Ectodermal cell (in vitro differentiated cells): Measurements from ENCODE around the gene MYBL2.

Source experiments
- H3K27ac ChIP-seq: 2 replicates; pipeline ENCODE4 v1.7.0; 2013; ENCODE audit warnings: mild to moderate bottlenecking, low read depth, low read length; ENCODE audit not compliant: insufficient read depth, poor library complexity, severe bottlenecking
- H3K27me3 ChIP-seq: 2 replicates; pipeline ENCODE4 v1.7.0; 2013; ENCODE audit warnings: mild to moderate bottlenecking, low read length; ENCODE audit not compliant: insufficient read depth, control insufficient read depth, poor library complexity, severe bottlenecking
- H3K36me3 ChIP-seq: one replicate; pipeline ENCODE4 v1.7.0; 2013; ENCODE audit warnings: low read length; ENCODE audit not compliant: control insufficient read depth, insufficient read depth
- H3K4me1 ChIP-seq: one replicate; pipeline ENCODE4 v1.7.0; 2013; ENCODE audit warnings: low read length; ENCODE audit not compliant: control insufficient read depth, insufficient read depth
- H3K4me3 ChIP-seq: 2 replicates; pipeline ENCODE4 v1.7.0; 2013; ENCODE audit warnings: low read depth, low read length, control low read depth; ENCODE audit not compliant: insufficient read depth
- H3K9me3 ChIP-seq: 2 replicates; pipeline ENCODE4 v1.7.0; 2013; ENCODE audit warnings: mild to moderate bottlenecking, low read length, moderate library complexity; ENCODE audit not compliant: control insufficient read depth
- WGBS, 2 experiments: methylation state at CpG; one replicate each; pipeline ENCODE4 v1.1.7; 2013; ENCODE audit warnings: missing lambda C conversion rate in 2 of 2; 5-methylcytosine and 5-hydroxymethylcytosine counted together

Gene MYBL2

DNA sequence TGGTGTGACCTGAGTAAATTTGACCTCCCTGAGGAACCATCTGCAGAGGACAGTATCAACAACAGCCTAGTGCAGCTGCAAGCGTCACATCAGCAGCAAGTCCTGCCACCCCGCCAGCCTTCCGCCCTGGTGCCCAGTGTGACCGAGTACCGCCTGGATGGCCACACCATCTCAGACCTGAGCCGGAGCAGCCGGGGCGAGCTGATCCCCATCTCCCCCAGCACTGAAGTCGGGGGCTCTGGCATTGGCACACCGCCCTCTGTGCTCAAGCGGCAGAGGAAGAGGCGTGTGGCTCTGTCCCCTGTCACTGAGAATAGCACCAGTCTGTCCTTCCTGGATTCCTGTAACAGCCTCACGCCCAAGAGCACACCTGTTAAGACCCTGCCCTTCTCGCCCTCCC is 35.6 kb downstream of the MYBL2 start:
- no peaks in the 10 kb centered on the region for H3K27me3 ChIP-seq
- no peaks in the 10 kb centered on the region for H3K9me3 ChIP-seq
- WGBS, 2 experiments = 95 to 96% methylated on average over 14 of the region's 14 CpGs
- H3K4me3 ChIP-seq = no peak overlapping the region
- H3K36me3 ChIP-seq = peaks cover 21% of the 10 kb centered on the region
- H3K4me1 ChIP-seq = no peaks in the 10 kb centered on the region
- H3K27ac ChIP-seq = no peak overlapping the region

DNA sequence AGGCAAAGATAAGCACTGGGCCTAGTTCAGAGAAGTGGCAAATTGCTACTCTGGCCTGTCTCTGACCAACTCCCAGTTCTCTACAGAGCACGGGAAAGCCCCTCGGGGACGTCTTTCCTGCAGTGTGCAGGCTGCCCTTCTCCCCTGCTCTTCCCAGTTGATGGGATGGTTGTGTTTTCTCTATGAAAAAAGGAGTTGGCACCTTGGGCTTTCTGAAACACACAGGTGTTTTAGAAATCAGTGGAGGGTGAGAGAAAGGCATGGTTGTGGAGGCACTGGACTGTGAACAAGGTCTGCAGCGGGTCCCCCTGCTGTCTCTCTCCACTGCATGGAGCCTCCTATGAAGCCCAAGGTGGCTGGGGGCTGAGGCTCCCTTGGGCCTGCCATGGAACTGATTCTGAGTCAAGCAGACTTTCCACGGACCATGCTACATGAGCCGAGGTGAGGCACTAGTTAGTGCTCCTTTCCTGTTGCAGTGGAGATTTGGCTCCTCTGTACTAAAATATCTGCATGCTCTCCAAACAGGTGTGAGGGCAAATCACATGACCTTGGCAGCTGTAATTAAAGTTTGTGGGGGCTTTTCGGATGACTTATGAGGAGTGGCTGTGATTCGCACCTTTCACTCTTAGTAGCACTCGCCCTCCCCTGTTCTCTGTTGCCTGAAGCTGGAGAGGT is 43.6 kb downstream of the MYBL2 start:
- 94 to 95% methylated on average over 9 of the region's 9 CpGs for WGBS, 2 experiments
- Histone ChIP-seq H3K27ac (no peak overlapping the region), H3K27me3 (no peaks in the 10 kb centered on the region), H3K4me3 (no peak overlapping the region), H3K9me3 (no peaks in the 10 kb centered on the region), H3K4me1 (no peaks in the 10 kb centered on the region), H3K36me3 (peaks cover 22% of the 10 kb centered on the region)

DNA sequence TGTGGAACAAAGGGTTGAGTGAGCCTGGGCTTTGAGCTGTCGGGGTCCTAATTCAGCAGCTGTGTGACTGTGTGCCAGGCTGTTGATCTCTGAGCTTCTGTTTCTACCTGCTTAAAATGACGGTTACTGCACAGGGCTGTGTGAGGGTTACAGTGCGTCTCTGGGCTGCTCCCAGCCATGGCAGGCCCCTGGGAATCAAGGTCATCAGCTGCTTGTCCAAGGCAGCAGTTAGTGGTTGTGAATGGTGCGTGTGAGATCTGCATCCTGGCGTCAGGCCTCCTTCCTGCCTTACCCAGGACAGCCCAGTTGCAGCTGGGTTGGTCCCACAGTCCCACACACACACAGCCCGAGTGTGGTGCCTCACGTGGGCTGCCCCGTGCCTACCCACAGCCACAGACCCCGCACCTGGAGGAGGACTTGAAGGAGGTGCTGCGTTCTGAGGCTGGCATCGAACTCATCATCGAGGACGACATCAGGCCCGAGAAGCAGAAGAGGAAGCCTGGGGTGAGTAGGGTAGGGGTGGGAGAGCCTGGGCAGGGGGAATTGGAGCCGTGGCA is 44.3 kb downstream of the MYBL2 start:
- H3K36me3 ChIP-seq = peaks cover 22% of the 10 kb centered on the region
- H3K27ac ChIP-seq = no peak overlapping the region
- H3K4me1 ChIP-seq = no peaks in the 10 kb centered on the region
- no peaks in the 10 kb centered on the region for H3K9me3 ChIP-seq
- H3K27me3 ChIP-seq = no peaks in the 10 kb centered on the region
- H3K4me3 ChIP-seq = no peak overlapping the region
- WGBS, 2 experiments = 95 to 96% methylated on average over 15 of the region's 15 CpGs

- 92 to 96% methylated on average over 9 of the region's 9 CpGs for WGBS, 2 experiments
- Histone ChIP-seq H3K9me3 (no peaks in the 10 kb centered on the region), H3K4me3 (no peak overlapping the region), H3K36me3 (peaks cover 13% of the 10 kb centered on the region), H3K4me1 (no peaks in the 10 kb centered on the region), H3K27me3 (no peaks in the 10 kb centered on the region), H3K27ac (no peak overlapping the region)
Measured at GRCh38 chr20:43715044-43715443, 48.1 kb downstream of the MYBL2 start.

DNA sequence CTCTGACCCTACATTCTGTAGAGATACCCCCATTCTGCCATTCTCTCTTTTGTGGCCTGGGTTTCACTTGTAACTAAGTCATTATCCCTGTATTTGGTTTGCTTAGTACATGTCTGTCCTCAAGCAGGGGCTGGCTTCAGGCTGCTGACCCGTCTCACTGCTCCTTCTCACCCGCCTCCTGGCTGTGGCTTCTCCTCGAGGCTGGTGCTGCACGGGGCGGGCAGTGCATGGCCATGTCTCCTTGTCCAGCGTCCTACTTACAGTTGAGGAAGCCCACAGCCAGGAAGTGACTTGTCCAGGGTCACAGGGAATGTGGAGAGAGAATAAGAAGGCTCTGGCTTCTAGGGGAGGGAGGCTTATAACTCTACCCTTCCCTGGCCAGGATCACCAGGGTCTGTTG is 48.6 kb downstream of the MYBL2 start:
- Histone ChIP-seq H3K27ac (no peak overlapping the region), H3K4me1 (no peaks in the 10 kb centered on the region), H3K27me3 (no peaks in the 10 kb centered on the region), H3K4me3 (no peak overlapping the region), H3K9me3 (no peaks in the 10 kb centered on the region), H3K36me3 (peaks cover 13% of the 10 kb centered on the region)
- 95 to 96% methylated on average over 6 of the region's 6 CpGs for WGBS, 2 experiments

DNA sequence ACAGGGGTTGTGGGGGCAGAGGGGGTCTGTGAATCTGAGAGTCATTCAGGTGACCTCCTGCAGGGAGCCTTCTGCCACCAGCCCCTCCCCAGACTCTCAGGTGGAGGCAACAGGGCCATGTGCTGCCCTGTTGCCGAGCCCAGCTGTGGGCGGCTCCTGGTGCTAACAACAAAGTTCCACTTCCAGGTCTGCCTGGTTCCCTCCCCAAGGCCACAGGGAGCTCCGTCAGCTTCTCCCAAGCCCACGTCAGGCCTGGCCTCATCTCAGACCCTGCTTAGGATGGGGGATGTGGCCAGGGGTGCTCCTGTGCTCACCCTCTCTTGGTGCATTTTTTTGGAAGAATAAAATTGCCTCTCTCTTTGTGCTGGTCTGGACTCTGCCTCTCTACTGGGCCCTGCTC is 49.2 kb downstream of the MYBL2 start:
- no peak overlapping the region for H3K4me3 ChIP-seq
- peaks cover 9% of the 10 kb centered on the region for H3K36me3 ChIP-seq
- WGBS, 2 experiments = 91 to 93% methylated on average over 4 of the region's 4 CpGs
- H3K27me3 ChIP-seq = no peaks in the 10 kb centered on the region
- no peak overlapping the region for H3K27ac ChIP-seq
- H3K4me1 ChIP-seq = no peaks in the 10 kb centered on the region
- no peaks in the 10 kb centered on the region for H3K9me3 ChIP-seq

- Histone ChIP-seq H3K27me3 (no peaks in the 10 kb centered on the region), H3K9me3 (no peaks in the 10 kb centered on the region), H3K27ac (no peak overlapping the region), H3K4me3 (no peak overlapping the region), H3K36me3 (peaks cover 9% of the 10 kb centered on the region), H3K4me1 (no peaks in the 10 kb centered on the region)
- 94% methylated on average over 12 of the region's 12 CpGs for WGBS, 2 experiments
Measured at GRCh38 chr20:43716757-43717615, 50.1 kb downstream of the MYBL2 start.

DNA sequence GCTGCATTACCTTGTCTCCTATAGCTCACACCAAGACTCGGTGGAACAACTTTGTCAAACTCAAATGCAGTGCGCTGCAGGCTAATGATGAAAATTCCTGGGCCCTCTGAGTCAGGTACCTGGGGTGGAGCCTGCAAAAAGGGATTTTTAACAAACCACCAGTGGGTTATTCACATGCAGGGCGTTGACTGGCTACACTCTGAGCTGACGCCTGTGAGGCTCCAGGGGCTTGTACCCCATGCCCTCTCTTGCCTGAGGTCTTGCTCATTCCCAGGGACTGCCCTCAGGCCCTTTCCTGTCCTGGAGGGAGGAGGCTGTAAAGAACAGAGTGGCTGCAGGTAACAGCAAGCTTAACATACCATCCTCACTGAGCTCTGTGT is 50.7 kb downstream of the MYBL2 start:
- Histone ChIP-seq H3K4me1 (no peaks in the 10 kb centered on the region), H3K9me3 (no peaks in the 10 kb centered on the region), H3K27ac (no peak overlapping the region), H3K4me3 (no peak overlapping the region), H3K36me3 (peaks cover 5% of the 10 kb centered on the region), H3K27me3 (no peaks in the 10 kb centered on the region)
- 94% methylated on average over 4 of the region's 4 CpGs for WGBS, 2 experiments

- Histone ChIP-seq H3K27ac (no peak overlapping the region), H3K9me3 (no peaks in the 10 kb centered on the region), H3K4me1 (no peaks in the 10 kb centered on the region), H3K27me3 (no peaks in the 10 kb centered on the region), H3K36me3 (no peaks in the 10 kb centered on the region), H3K4me3 (no peak overlapping the region)
- WGBS, 2 experiments = 88 to 97% methylated on average over 1 of the region's 1 CpG
Measured at GRCh38 chr20:43720007-43720406, 53.1 kb downstream of the MYBL2 start.

DNA sequence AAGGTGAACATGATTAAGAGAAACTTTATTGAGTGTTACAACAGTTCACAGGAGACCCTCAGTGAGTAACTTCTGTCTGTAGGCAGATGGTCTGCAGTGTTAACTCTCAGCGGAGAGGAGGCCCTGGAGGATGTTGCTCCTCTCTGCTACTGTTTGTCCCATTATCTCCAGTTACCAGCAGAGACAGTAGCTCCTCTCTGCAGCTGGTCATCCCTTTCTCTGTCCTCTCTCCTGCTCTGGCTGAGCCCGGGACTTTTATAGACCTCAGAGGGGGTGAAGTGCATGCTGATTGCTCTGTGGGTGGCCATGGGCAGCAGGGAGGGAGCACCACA is 54.1 kb downstream of the MYBL2 start:
- H3K36me3 ChIP-seq = no peaks in the 10 kb centered on the region
- H3K4me3 ChIP-seq = no peak overlapping the region
- peak overlapping the region; percentile 26 for H3K27ac ChIP-seq
- WGBS, 2 experiments = 0% methylated on average over 2 of the region's 2 CpGs
- H3K27me3 ChIP-seq = no peaks in the 10 kb centered on the region
- H3K4me1 ChIP-seq = no peaks in the 10 kb centered on the region
- H3K9me3 ChIP-seq = no peaks in the 10 kb centered on the region
